Neural progenitor cell (in vitro differentiated cells): ENCODE measurements around the gene IST1. TPM values are rescaled to one million over a fixed set of nuclear protein-coding genes. Genes with fewer than 3 reads are reported as not detected.

Experiments
- DNase-seq: peaks from one replicate; pipeline ENCODE4 v3.0.0-alpha.2; 2016; ENCODE audit warnings: low spot score
- H2AFZ ChIP-seq: fragments of 200-600 bp; sonication (generic); replicated peaks from 2 replicates; pipeline ENCODE4 v1.6.1; 2016; ENCODE audit warnings: antibody characterized with exemption
- H3F3A ChIP-seq: fragments of 200-600 bp; sonication (generic); 2 replicates; pipeline ENCODE4 v1.6.1; 2016; ENCODE audit warnings: antibody characterized with exemption, low read depth
- H3K27ac ChIP-seq: fragments of 200-600 bp; sonication (generic); 2 replicates; pipeline ENCODE4 v1.5.1; 2016; ENCODE audit warnings: mild to moderate bottlenecking
- H3K27me3 ChIP-seq: fragments of 200-600 bp; sonication (generic); 2 replicates; pipeline ENCODE4 v1.6.1; 2016; ENCODE audit warnings: mild to moderate bottlenecking, moderate library complexity
- H3K36me3 ChIP-seq: fragments of 200-600 bp; sonication (generic); 2 replicates; pipeline ENCODE4 v1.5.1; 2016
- H3K4me1 ChIP-seq: fragments of 200-600 bp; sonication (generic); 2 replicates; pipeline ENCODE4 v1.6.1; 2016; ENCODE audit warnings: mixed run types
- H3K4me2 ChIP-seq: fragments of 200-600 bp; sonication (generic); 2 replicates; pipeline ENCODE4 v1.6.1; 2016
- H3K4me3 ChIP-seq: fragments of 200-600 bp; sonication (generic); 2 replicates; pipeline ENCODE4 v1.5.1; 2016
- H3K79me2 ChIP-seq: fragments of 200-600 bp; sonication (generic); 2 replicates; pipeline ENCODE4 v1.6.1; 2016; ENCODE audit warnings: low read depth
- H3K9ac ChIP-seq: fragments of 200-600 bp; sonication (generic); 2 replicates; pipeline ENCODE4 v1.6.1; 2016
- H3K9me3 ChIP-seq: fragments of 200-600 bp; sonication (generic); 2 replicates; pipeline ENCODE4 v1.5.1; 2016; ENCODE audit warnings: low read depth
- H4K20me1 ChIP-seq: fragments of 200-600 bp; sonication (generic); 2 replicates; pipeline ENCODE4 v1.6.1; 2016; ENCODE audit warnings: low read depth
- H3K27ac Mint-ChIP-seq: 3 replicates; pipeline ENCODE4 v1.8.0; 2021; ENCODE audit warnings: mixed read lengths
- H3K27me3 Mint-ChIP-seq: 2 replicates; pipeline ENCODE4 v1.8.0; 2022; ENCODE audit warnings: low read depth, mild to moderate bottlenecking, inconsistent platforms, moderate library complexity, mixed read lengths; ENCODE audit not compliant: insufficient read depth
- H3K36me3 Mint-ChIP-seq: 3 replicates; pipeline ENCODE4 v1.8.0; 2021; ENCODE audit warnings: mixed read lengths
- H3K4me1 Mint-ChIP-seq: 3 replicates; pipeline ENCODE4 v1.8.0; 2021; ENCODE audit warnings: mixed read lengths
- H3K4me3 Mint-ChIP-seq: 3 replicates; pipeline ENCODE4 v1.8.0; 2021; ENCODE audit warnings: mild to moderate bottlenecking, moderate library complexity, mixed read lengths
- H3K9me3 Mint-ChIP-seq: 3 replicates; pipeline ENCODE4 v1.8.0; 2020; ENCODE audit warnings: mixed read lengths
- CTCF ChIP-seq: fragments of 200-600 bp; sonication (generic); IDR thresholded peaks from 2 replicates; pipeline ENCODE4 v1.5.1; 2017; ENCODE audit warnings: antibody characterized with exemption, mild to moderate bottlenecking
- EZH2 ChIP-seq: fragments of 200-600 bp; sonication (generic); IDR thresholded peaks from 2 replicates; pipeline ENCODE4 v1.6.1; 2017; ENCODE audit warnings: antibody characterized with exemption, mild to moderate bottlenecking, moderate library complexity
- EZH2phosphoT487 ChIP-seq: fragments of 200-600 bp; sonication (generic); IDR thresholded peaks from 2 replicates; pipeline ENCODE4 v1.6.1; 2017; ENCODE audit warnings: antibody characterized with exemption
- total RNA-seq: library from RNA; depleted of rRNA; stranded (reverse); fragments of >200 nt; gene quantifications from 2 replicates; pipeline ENCODE4 v1.2.3, GENCODE V29; 2015; ENCODE audit warnings: low replicate concordance

IST1 gene
- total RNA-seq, 1 donor from 2014 or later, result 400 TPM

GRCh38 chr16:71869089-71869488, 26.2 kb upstream of the IST1 start:
- Mint-ChIP-seq H3K4me1 (no peaks in the 10 kb centered on the region), H3K4me3 (no peak overlapping the region), H3K27me3 (no peaks in the 10 kb centered on the region), H3K27ac (no peak overlapping the region), H3K36me3 (peaks cover 34% of the 10 kb centered on the region), H3K9me3 (no peaks in the 10 kb centered on the region)
- no peak for DNase-seq
- H3F3A ChIP-seq, result no peaks in the 10 kb centered on the region
- no peaks in the 10 kb centered on the region for H3K4me1 ChIP-seq
- H3K4me3 ChIP-seq, result no peak overlapping the region
- no peak overlapping the region for H3K27ac ChIP-seq
- no peaks in the 10 kb centered on the region for H3K27me3 ChIP-seq
- H3K9ac ChIP-seq, result no peak overlapping the region
- H3K4me2 ChIP-seq, result no peak overlapping the region
- H3K79me2 ChIP-seq, result no peaks in the 10 kb centered on the region
- no peaks in the 10 kb centered on the region for H3K9me3 ChIP-seq
- TF ChIP-seq EZH2, result no peak
- TF ChIP-seq EZH2phosphoT487, result no peak
- no peak for TF ChIP-seq CTCF
- H3K36me3 ChIP-seq, result no peaks in the 10 kb centered on the region
- no peak overlapping the region for H2AFZ ChIP-seq
- peaks cover 10% of the 10 kb centered on the region for H4K20me1 ChIP-seq

GRCh38 chr16:71870818-71871217, 24.5 kb upstream of the IST1 start:
- no peaks in the 10 kb centered on the region for H3K4me1 Mint-ChIP-seq
- H3K9me3 ChIP-seq, result no peaks in the 10 kb centered on the region
- no peak overlapping the region for H3K27ac ChIP-seq
- H3K9me3 Mint-ChIP-seq, result no peaks in the 10 kb centered on the region
- no peak overlapping the region for H2AFZ ChIP-seq
- H4K20me1 ChIP-seq, result peaks cover 6% of the 10 kb centered on the region
- no peak overlapping the region for H3K9ac ChIP-seq
- H3K4me3 Mint-ChIP-seq, result no peak overlapping the region
- TF ChIP-seq CTCF (no peak), EZH2phosphoT487 (no peak), EZH2 (no peak)
- no peaks in the 10 kb centered on the region for H3K79me2 ChIP-seq
- no peaks in the 10 kb centered on the region for H3F3A ChIP-seq
- no peak overlapping the region for H3K4me2 ChIP-seq
- H3K4me1 ChIP-seq, result no peaks in the 10 kb centered on the region
- H3K27me3 ChIP-seq, result no peaks in the 10 kb centered on the region
- DNase-seq, result no peak
- no peaks in the 10 kb centered on the region for H3K36me3 ChIP-seq
- H3K27me3 Mint-ChIP-seq, result no peaks in the 10 kb centered on the region
- peaks cover 29% of the 10 kb centered on the region for H3K36me3 Mint-ChIP-seq
- no peak overlapping the region for H3K4me3 ChIP-seq
- H3K27ac Mint-ChIP-seq, result no peak overlapping the region

GRCh38 chr16:71873199-71873598, 22.1 kb upstream of the IST1 start:
- Histone ChIP-seq H3K4me3 (no peak overlapping the region), H3K36me3 (no peaks in the 10 kb centered on the region), H3K27ac (no peak overlapping the region), H2AFZ (no peak overlapping the region), H3K79me2 (no peaks in the 10 kb centered on the region), H3K9me3 (no peaks in the 10 kb centered on the region), H3K4me1 (no peaks in the 10 kb centered on the region), H3K4me2 (no peak overlapping the region), H3K27me3 (no peaks in the 10 kb centered on the region), H3K9ac (no peak overlapping the region), H4K20me1 (peaks cover 3% of the 10 kb centered on the region), H3F3A (no peaks in the 10 kb centered on the region)
- H3K9me3 Mint-ChIP-seq, result no peaks in the 10 kb centered on the region
- TF ChIP-seq EZH2 (no peak), CTCF (no peak), EZH2phosphoT487 (no peak)
- H3K4me3 Mint-ChIP-seq, result no peak overlapping the region
- H3K27ac Mint-ChIP-seq, result no peak overlapping the region
- H3K4me1 Mint-ChIP-seq, result no peaks in the 10 kb centered on the region
- no peak for DNase-seq
- H3K36me3 Mint-ChIP-seq, result peaks cover 26% of the 10 kb centered on the region
- H3K27me3 Mint-ChIP-seq, result no peaks in the 10 kb centered on the region

- Histone ChIP-seq H3K27me3 (no peaks in the 10 kb centered on the region), H3K79me2 (peaks cover 5% of the 10 kb centered on the region), H2AFZ (no peak overlapping the region), H3K9me3 (no peaks in the 10 kb centered on the region), H3K4me3 (no peak overlapping the region), H3K4me2 (no peak overlapping the region), H4K20me1 (peaks cover 23% of the 10 kb centered on the region), H3K27ac (no peak overlapping the region), H3K36me3 (peaks cover 3% of the 10 kb centered on the region), H3F3A (peaks cover 12% of the 10 kb centered on the region), H3K4me1 (peaks cover 8% of the 10 kb centered on the region), H3K9ac (no peak overlapping the region)
- no peak overlapping the region for H3K27ac Mint-ChIP-seq
- H3K4me1 Mint-ChIP-seq, result peaks cover 15% of the 10 kb centered on the region
- no peaks in the 10 kb centered on the region for H3K9me3 Mint-ChIP-seq
- no peak for TF ChIP-seq EZH2
- TF ChIP-seq CTCF, result no peak
- no peak for TF ChIP-seq EZH2phosphoT487
- H3K36me3 Mint-ChIP-seq, result peaks cover 26% of the 10 kb centered on the region
- no peak overlapping the region for H3K4me3 Mint-ChIP-seq
- H3K27me3 Mint-ChIP-seq, result no peaks in the 10 kb centered on the region
- no peak for DNase-seq
Measured at GRCh38 chr16:71878911-71879310, 16.4 kb upstream of the IST1 start.
